ENCODE data around the gene WNT7B.

WNT7B gene

GRCh38 chr22:45881524-45881875 is 95.5 kb downstream of the WNT7B start:
- Histone ChIP-seq H3K9me3 (ENCODE audit: control insufficient read depth, insufficient read depth, low read length) (no peaks in the 10 kb centered on the region), H3K36me3 (ENCODE audit: insufficient read depth, low read length) (no peaks in the 10 kb centered on the region), H3K4me1 (ENCODE audit: insufficient read depth, low read length) (no peaks in the 10 kb centered on the region), H3K9ac (ENCODE audit: low read depth, low read length) (no peak overlapping the region)

GRCh38 chr22:45880716-45881523 is 96.0 kb downstream of the WNT7B start:
- H3K9me3 ChIP-seq (ENCODE audit: control insufficient read depth, insufficient read depth, low read length) = no peaks in the 10 kb centered on the region
- no peaks in the 10 kb centered on the region for H3K4me1 ChIP-seq (ENCODE audit: insufficient read depth, low read length)
- H3K9ac ChIP-seq (ENCODE audit: low read depth, low read length) = no peak overlapping the region
- no peaks in the 10 kb centered on the region for H3K36me3 ChIP-seq (ENCODE audit: insufficient read depth, low read length)

- Histone ChIP-seq H3K9me3 (ENCODE audit: control insufficient read depth, insufficient read depth, low read length) (no peaks in the 10 kb centered on the region), H3K9ac (ENCODE audit: low read depth, low read length) (no peak overlapping the region), H3K4me1 (ENCODE audit: insufficient read depth, low read length) (no peaks in the 10 kb centered on the region), H3K36me3 (ENCODE audit: insufficient read depth, low read length) (no peaks in the 10 kb centered on the region)
Measured at GRCh38 chr22:45880091-45880715, 96.8 kb downstream of the WNT7B start.

GRCh38 chr22:45879552-45879949 is 97.4 kb downstream of the WNT7B start:
- Histone ChIP-seq H3K36me3 (ENCODE audit: insufficient read depth, low read length) (no peaks in the 10 kb centered on the region), H3K9me3 (ENCODE audit: control insufficient read depth, insufficient read depth, low read length) (no peaks in the 10 kb centered on the region), H3K4me1 (ENCODE audit: insufficient read depth, low read length) (no peaks in the 10 kb centered on the region), H3K9ac (ENCODE audit: low read depth, low read length) (no peak overlapping the region)

- no peaks in the 10 kb centered on the region for H3K4me1 ChIP-seq (ENCODE audit: insufficient read depth, low read length)
- H3K36me3 ChIP-seq (ENCODE audit: insufficient read depth, low read length) = no peaks in the 10 kb centered on the region
- no peak overlapping the region for H3K9ac ChIP-seq (ENCODE audit: low read depth, low read length)
- no peaks in the 10 kb centered on the region; the same call in 1 of the 2 replicates for H3K9me3 ChIP-seq (ENCODE audit: control insufficient read depth, insufficient read depth, low read length)
Measured at GRCh38 chr22:45878901-45879551, 97.9 kb downstream of the WNT7B start.

- Histone ChIP-seq H3K36me3 (ENCODE audit: insufficient read depth, low read length) (no peaks in the 10 kb centered on the region), H3K9me3 (ENCODE audit: control insufficient read depth, insufficient read depth, low read length) (no peaks in the 10 kb centered on the region; the same call in 1 of the 2 replicates), H3K9ac (ENCODE audit: low read depth, low read length) (no peak overlapping the region), H3K4me1 (ENCODE audit: insufficient read depth, low read length) (no peaks in the 10 kb centered on the region)
Measured at GRCh38 chr22:45878051-45878781, 98.7 kb downstream of the WNT7B start.

- no peaks in the 10 kb centered on the region; the same call in 1 of the 2 replicates for H3K9me3 ChIP-seq (ENCODE audit: control insufficient read depth, insufficient read depth, low read length)
- H3K4me1 ChIP-seq (ENCODE audit: insufficient read depth, low read length) = no peaks in the 10 kb centered on the region
- H3K36me3 ChIP-seq (ENCODE audit: insufficient read depth, low read length) = no peaks in the 10 kb centered on the region
- H3K9ac ChIP-seq (ENCODE audit: low read depth, low read length) = no peak overlapping the region
Measured at GRCh38 chr22:45877651-45878050, 99.3 kb downstream of the WNT7B start.

- H3K36me3 ChIP-seq (ENCODE audit: insufficient read depth, low read length) = no peaks in the 10 kb centered on the region
- no peaks in the 10 kb centered on the region; the same call in 1 of the 2 replicates for H3K9me3 ChIP-seq (ENCODE audit: control insufficient read depth, insufficient read depth, low read length)
- H3K9ac ChIP-seq (ENCODE audit: low read depth, low read length) = no peak overlapping the region
- no peaks in the 10 kb centered on the region for H3K4me1 ChIP-seq (ENCODE audit: insufficient read depth, low read length)
Measured at GRCh38 chr22:45877036-45877380, 100.0 kb downstream of the WNT7B start.

GRCh38 chr22:45876136-45877035 is 100.6 kb downstream of the WNT7B start:
- H3K36me3 ChIP-seq (ENCODE audit: insufficient read depth, low read length) = no peaks in the 10 kb centered on the region
- no peaks in the 10 kb centered on the region; the same call in 1 of the 2 replicates for H3K9me3 ChIP-seq (ENCODE audit: control insufficient read depth, insufficient read depth, low read length)
- H3K4me1 ChIP-seq (ENCODE audit: insufficient read depth, low read length) = no peaks in the 10 kb centered on the region
- H3K9ac ChIP-seq (ENCODE audit: low read depth, low read length) = no peak overlapping the region

GRCh38 chr22:45872659-45873263 is 104.2 kb downstream of the WNT7B start:
- no peaks in the 10 kb centered on the region for H3K36me3 ChIP-seq (ENCODE audit: insufficient read depth, low read length)
- H3K9ac ChIP-seq (ENCODE audit: low read depth, low read length) = no peak overlapping the region
- no peaks in the 10 kb centered on the region for H3K4me1 ChIP-seq (ENCODE audit: insufficient read depth, low read length)
- no peaks in the 10 kb centered on the region; the same call in 1 of the 2 replicates for H3K9me3 ChIP-seq (ENCODE audit: control insufficient read depth, insufficient read depth, low read length)

- Histone ChIP-seq H3K4me1 (ENCODE audit: insufficient read depth, low read length) (no peaks in the 10 kb centered on the region), H3K9me3 (ENCODE audit: control insufficient read depth, insufficient read depth, low read length) (no peaks in the 10 kb centered on the region; the same call in 1 of the 2 replicates), H3K9ac (ENCODE audit: low read depth, low read length) (no peak overlapping the region), H3K36me3 (ENCODE audit: insufficient read depth, low read length) (no peaks in the 10 kb centered on the region)
Measured at GRCh38 chr22:45871721-45872120, 105.2 kb downstream of the WNT7B start.

Measured in ES-I3 (cell line).